Tibial nerve (tissue), 4 donors: ENCODE measurements around the gene SGTB.

Experiments used
- CTCF ChIP-seq, 5 experiments: fragments of 200-600 bp in 3 of 5; fragments of 450-650 bp in 2 of 5; sonication (generic) in 3 of 5; IDR thresholded peaks; one replicate each; pipeline ENCODE4 v1.5.1; 2016 to 2019; ENCODE audit warnings: antibody characterized with exemption in 5 of 5, mild to moderate bottlenecking in 3 of 5, moderate library complexity in 2 of 5
- EP300 ChIP-seq, 2 donors: sonication (generic); formaldehyde crosslinking; IDR thresholded peaks; one replicate each; pipeline ENCODE4 v1.6.1; 2017; ENCODE audit warnings: antibody characterized with exemption in 2 of 2, mild to moderate bottlenecking in 1 of 2
- POLR2A ChIP-seq, 2 donors: fragments of 450-650 bp; IDR thresholded peaks; one replicate each; pipeline ENCODE4 v1.6.1; 2017; ENCODE audit warnings: antibody characterized with exemption in 2 of 2, mild to moderate bottlenecking in 2 of 2, moderate library complexity in 2 of 2

GRCh38 chr5:65630981-65631380 lies 90.9 kb downstream of the SGTB start:
- TF ChIP-seq CTCF (IDR thresholded peaks at IDR 0.05) (no peak), POLR2A (IDR thresholded peaks at IDR 0.05) (no peak), EP300 (IDR thresholded peaks at IDR 0.05) (no peak)
